ENCODE results near the gene EIF1AY.
A peak's percentile ranks its signal among the peaks of the same experiment; 100 is the strongest.
"Not testable (repeated sequence)": the region's sequence is repeated elsewhere in the genome, so short reads cannot be mapped to it uniquely, and the experiment has no call there.

Gene EIF1AY

DNA sequence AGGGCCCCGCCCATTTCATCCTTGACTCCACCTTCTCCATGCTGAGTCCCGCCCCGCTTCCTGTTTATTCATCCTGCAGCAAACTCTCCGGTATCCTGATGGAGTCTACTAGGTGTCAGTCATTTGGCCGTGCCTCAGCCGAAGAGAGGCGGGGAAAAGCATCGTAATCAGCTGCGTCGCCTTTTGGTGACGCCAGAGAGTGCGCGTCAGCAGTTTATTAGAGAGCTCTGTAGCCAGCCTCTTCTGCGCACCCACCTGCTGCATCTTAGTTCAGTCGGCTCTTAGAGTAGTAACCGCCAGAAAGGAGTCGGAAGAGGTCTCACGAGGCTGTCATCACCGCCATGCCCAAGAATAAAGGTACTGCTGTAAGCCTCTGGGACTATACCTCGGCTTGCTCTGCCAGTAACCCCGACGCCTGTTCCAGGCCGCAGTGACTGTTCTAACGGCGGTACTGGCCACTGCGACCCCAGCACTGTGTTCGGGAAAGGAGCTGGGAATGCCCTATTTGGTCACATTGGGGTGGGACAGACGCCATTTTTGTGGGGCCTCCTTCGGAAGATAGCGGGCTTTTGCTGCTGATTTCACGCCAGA is at the start of gene EIF1AY:
EIF1AY (plus strand) TSS at position 246 of the 591 bp plus-strand sequence; CDS start at position 342, 96 bp downstream.
- DNase-seq: peak; percentile 94

GRCh38 chrY:20528435-20528834 is 47.1 kb upstream of the EIF1AY start:
- DNase-seq: no peak

DNA sequence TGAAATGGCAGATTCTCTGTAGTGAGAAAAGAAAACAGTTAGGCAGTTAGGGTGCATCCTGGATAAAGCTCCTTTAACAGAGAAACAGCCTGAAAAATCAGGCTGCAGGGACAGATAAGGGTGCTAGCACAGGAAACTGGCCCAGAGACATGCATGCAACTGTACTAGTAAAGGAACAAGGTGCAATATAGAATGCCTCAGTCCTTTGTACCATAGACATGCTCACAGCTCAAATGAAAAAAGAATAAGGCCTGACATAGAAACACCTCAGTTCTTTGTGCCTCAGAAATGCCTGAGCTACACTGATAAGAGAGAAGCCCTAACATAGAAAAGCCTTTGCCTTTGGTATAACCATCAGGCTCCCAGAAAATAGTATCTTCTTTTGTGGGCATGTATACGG is 37.4 kb upstream of the EIF1AY start:
- no peak for DNase-seq

GRCh38 chrY:20538933-20539332 is 36.6 kb upstream of the EIF1AY start:
- no peak for DNase-seq

- DNase-seq: no peak
Observed at GRCh38 chrY:20544451-20544960, 31.1 kb upstream of the EIF1AY start.

- DNase-seq: no peak
Observed at GRCh38 chrY:20546071-20546470, 29.5 kb upstream of the EIF1AY start.

GRCh38 chrY:20549289-20549688 is 26.3 kb upstream of the EIF1AY start:
- no peak for DNase-seq

GRCh38 chrY:20551840-20552239 is 23.7 kb upstream of the EIF1AY start:
- no peak for DNase-seq

DNA sequence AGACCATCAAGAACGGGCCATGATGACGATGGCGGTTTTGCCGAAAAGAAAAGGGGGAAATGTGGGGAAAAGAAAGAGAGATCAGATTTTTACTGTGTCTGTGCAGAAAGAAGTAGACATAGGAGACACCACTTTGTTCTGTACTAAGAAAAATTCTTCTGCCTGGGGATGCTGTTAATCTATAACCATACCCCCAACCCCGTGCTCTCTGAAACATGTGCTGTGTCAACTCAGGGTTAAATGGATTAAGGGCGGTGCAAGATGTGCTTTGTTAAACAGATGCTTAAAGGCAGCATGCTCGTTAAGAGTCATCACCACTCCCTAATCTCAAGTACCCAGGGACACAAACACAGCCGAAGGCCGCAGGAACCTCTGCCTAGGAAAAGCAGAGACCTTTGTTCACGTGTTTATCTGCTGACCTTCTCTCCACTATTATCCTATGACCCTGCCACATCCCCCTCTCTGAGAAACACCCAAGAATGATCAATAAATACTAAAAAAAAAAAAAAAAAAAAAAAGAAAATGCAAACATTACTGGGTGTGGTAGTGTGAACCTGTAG is 22.7 kb upstream of the EIF1AY start:
- DNase-seq: not testable (repeated sequence)

- no peak for DNase-seq
Observed at GRCh38 chrY:20555820-20556219, 19.8 kb upstream of the EIF1AY start.

GRCh38 chrY:20558677-20559076 is 16.9 kb upstream of the EIF1AY start:
- peak; percentile 1 for DNase-seq

DNA sequence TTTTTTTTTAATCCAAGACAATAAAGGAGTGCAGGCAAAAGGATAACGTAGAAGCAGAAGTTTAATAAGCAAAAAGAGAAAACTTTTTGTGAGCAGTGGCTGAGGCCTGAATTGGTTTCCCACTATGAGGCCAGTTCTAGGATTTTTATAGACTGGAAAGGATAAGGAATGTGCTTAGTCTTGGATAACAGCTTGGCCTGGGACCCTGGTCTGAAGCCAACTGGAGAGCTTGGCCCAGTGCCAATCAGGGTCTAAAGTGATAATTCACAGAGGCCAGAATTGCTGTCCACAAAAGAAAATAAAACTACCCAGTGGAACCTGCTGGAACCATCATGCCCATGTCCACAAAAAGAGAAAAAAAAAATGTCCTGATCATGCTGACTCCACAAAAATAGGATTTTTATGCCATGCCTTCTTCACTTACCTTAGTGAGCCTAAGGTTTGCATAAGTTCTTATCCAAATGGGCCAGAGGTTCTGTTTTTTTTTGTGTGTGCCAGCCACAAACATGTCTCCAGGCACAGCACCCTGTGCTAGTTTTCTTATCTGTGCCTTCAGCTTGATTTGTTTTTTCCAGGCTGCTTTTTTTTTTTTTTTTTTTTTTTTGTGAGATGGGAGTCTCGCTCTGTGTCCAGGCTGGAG is 15.6 kb upstream of the EIF1AY start:
- DNase-seq: no peak

GRCh38 chrY:20571306-20571705 is 4.3 kb upstream of the EIF1AY start:
- DNase-seq: no peak

DNA sequence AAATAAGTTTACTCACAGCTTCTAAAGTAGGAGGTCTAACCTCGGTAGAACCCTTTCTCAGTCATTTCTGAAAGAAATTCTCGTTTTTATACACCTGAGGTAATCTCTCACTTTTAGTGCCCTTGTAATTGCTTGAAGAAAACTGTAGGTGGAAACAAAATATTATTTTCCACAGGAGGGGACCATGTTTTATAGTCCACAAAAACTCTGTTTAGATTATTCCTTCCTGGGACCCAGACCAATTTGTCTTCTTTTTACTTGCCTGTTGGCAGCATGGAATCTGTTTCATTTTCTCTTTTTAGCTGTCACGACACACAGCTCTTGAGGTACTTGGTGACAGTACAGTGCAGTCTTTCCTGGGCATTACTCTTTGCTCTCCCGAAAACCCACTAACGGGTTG is 930 bp downstream of the EIF1AY start:
- no peak for DNase-seq

- DNase-seq: no peak
Observed at GRCh38 chrY:20578206-20578605, 2.6 kb downstream of the EIF1AY start.

DNA sequence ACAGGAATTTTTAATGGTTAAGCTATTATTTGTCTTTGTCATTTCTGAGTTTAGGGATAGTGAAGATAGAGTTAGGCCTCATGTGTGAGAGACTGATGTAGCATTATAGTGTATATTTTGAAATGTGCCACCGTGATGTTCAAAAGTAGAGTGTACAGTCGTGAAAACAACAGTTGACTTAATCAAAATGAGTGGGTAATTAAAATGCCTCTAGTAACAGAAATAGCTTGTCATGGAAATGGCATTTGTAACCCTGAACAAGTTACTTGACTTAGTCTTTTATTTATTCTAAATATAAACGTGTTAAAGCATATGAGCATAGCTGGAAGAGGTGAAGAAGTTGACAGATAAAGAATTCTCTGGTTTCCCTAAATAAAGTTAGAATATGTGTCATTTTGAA is 6.1 kb downstream of the EIF1AY start:
- DNase-seq: no peak

DNA sequence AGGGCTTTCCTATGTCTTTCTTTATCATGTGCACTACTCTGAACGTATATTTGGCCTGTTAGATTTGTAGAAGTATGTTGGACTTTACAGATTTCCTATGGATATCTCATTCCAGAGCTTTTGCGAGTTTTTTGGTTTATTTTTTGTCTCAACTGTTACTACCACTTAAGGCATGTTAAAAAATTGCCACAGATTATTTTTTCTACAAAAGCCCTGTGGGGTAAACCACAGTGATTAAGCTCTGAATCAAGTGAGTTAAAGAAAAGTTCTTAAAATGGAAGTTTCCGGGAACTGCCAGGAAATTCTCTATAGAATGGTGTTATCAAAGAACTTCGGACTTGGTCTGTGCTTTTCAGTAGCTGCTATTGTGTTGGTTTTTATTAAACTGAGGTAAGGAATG is 10.6 kb downstream of the EIF1AY start:
- no peak for DNase-seq
